ENCODE data around the gene NFKB2. TPM values are rescaled to one million over a fixed set of nuclear protein-coding genes. Genes with fewer than 3 reads are reported as not detected.

Gene NFKB2
- total and polyA plus RNA-seq, 10 donors, result 34.7 to 161 (median 57.1) TPM

DNA sequence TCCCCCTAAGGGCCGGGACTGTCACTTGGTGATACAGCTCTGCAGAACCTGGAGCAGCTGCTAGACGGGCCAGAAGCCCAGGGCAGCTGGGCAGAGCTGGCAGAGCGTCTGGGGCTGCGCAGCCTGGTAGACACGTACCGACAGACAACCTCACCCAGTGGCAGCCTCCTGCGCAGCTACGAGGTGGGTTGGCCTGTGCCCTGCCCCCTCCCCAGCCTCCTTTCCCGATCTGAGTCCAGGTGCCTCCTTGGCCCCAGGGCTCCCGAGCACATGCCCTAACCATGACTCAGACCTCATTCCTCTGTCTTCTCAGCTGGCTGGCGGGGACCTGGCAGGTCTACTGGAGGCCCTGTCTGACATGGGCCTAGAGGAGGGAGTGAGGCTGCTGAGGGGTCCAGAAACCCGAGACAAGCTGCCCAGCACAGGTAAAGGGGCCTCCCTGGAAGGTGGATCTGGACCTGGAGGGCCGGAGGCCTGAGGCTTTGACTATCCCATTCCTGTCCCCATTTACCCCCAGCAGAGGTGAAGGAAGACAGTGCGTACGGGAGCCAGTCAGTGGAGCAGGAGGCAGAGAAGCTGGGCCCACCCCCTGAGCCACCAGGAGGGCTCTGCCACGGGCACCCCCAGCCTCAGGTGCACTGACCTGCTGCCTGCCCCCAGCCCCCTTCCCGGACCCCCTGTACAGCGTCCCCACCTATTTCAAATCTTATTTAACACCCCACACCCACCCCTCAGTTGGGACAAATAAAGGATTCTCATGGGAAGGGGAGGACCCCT lies 6.4 kb downstream of the NFKB2 start:
- peaks cover 0 to 63% (median 52%) of the 10 kb centered on the region in 6 donors for H3K36me3 ChIP-seq
- H3K27me3 ChIP-seq (replicated peaks in 1 of 7), result peaks cover 0 to 2% (median 0%) of the 10 kb centered on the region in 7 donors
- H3K27ac ChIP-seq, result peak overlapping the region in 1 of 8 donors; percentile 14
- TF ChIP-seq POLR2AphosphoS5 (IDR thresholded peaks at IDR 0.05), result peak in 2 of 3 donors; percentile 14 to 53
- TF ChIP-seq, protein P1, sequence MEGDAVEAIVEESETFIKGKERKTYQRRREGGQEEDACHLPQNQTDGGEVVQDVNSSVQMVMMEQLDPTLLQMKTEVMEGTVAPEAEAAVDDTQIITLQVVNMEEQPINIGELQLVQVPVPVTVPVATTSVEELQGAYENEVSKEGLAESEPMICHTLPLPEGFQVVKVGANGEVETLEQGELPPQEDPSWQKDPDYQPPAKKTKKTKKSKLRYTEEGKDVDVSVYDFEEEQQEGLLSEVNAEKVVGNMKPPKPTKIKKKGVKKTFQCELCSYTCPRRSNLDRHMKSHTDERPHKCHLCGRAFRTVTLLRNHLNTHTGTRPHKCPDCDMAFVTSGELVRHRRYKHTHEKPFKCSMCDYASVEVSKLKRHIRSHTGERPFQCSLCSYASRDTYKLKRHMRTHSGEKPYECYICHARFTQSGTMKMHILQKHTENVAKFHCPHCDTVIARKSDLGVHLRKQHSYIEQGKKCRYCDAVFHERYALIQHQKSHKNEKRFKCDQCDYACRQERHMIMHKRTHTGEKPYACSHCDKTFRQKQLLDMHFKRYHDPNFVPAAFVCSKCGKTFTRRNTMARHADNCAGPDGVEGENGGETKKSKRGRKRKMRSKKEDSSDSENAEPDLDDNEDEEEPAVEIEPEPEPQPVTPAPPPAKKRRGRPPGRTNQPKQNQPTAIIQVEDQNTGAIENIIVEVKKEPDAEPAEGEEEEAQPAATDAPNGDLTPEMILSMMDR (IDR thresholded peaks at IDR 0.05 in 8 of 11, conservative IDR thresholded peaks at IDR 0.05 in 3 of 11), result no peak
- intact Hi-C loops (cut with DNase I; ENCODE audit: low total_unique reads), result no loop called here
- 84 to 93% (median 92%) methylated on average over 16 to 18 of the region's 18 CpGs for WGBS, 5 donors
- no peak for DNase-seq
- H3K4me3 ChIP-seq, result no peak overlapping the region
- peaks cover 22 to 59% (median 41%) of the 10 kb centered on the region in 6 donors for H3K4me1 ChIP-seq
- H3K9me3 ChIP-seq, result no peaks in the 10 kb centered on the region

DNA sequence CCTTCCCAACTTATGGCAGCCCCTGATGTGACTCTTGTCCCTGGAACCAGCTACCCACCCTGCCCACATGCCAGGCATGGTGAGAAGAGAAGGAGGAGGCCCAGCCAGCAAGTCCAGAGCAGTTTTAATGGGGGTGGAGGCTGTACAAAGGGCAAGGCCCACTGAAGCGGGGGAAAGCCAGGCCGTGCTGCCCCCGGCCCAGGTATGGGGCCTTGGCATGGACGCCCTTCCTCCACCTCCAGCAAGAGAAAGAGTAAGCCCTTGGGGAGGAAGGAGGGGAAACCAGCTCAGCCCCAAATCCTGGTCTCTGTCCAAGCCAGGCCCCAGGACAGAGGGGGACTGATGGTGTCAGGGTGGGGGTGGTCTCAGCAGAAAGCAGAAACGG lies 7.0 kb downstream of the NFKB2 start:
- Histone ChIP-seq H3K27ac (no peak overlapping the region), H3K36me3 (peaks cover 0 to 57% (median 46%) of the 10 kb centered on the region in 6 donors), H3K4me3 (no peak overlapping the region), H3K9me3 (no peaks in the 10 kb centered on the region), H3K27me3 (replicated peaks in 1 of 7) (peaks cover 0 to 8% (median 0%) of the 10 kb centered on the region in 7 donors), H3K4me1 (peaks cover 17 to 53% (median 35%) of the 10 kb centered on the region in 6 donors)
- intact Hi-C loops (cut with DNase I; ENCODE audit: low total_unique reads), result no loop called here
- 73 to 84% (median 81%) methylated on average over 5 of the region's 5 CpGs for WGBS, 5 donors
- no peak for DNase-seq
- TF ChIP-seq POLR2A (IDR thresholded peaks at IDR 0.05) (no peak), POLR2AphosphoS5 (IDR thresholded peaks at IDR 0.05) (no peak)
- TF ChIP-seq, protein P1 (IDR thresholded peaks at IDR 0.05 in 8 of 11, conservative IDR thresholded peaks at IDR 0.05 in 3 of 11), result no peak

DNA sequence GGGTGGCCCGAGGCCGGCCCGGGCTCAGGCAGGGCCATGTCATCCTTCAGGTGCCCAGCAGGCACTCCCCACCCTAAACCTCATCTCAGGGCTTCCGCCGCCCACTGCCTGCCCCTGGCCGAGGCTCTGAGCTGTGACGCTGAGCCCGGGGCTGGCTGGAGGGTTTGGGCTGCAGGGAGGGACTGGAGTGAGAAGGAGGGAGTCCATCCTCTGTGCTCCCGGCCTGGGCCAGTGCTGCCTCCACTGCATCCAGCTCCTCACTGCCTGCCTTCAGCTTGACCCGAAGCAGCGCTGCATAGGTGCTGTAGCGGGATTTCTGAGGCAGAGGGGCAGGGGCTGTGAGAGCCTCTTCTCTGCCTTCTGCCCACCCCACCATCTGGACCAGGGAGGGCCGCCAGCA lies 7.6 kb downstream of the NFKB2 start:
- TF ChIP-seq, protein P1 (IDR thresholded peaks at IDR 0.05 in 8 of 11, conservative IDR thresholded peaks at IDR 0.05 in 3 of 11), result no peak
- no peak for TF ChIP-seq POLR2A (IDR thresholded peaks at IDR 0.05)
- H3K9me3 ChIP-seq, result no peaks in the 10 kb centered on the region
- H3K4me3 ChIP-seq, result no peak overlapping the region
- 81 to 94% (median 90%) methylated on average over 9 to 13 of the region's 13 CpGs for WGBS, 5 donors
- H3K27me3 ChIP-seq (replicated peaks in 1 of 7), result peaks cover 0 to 14% (median 4%) of the 10 kb centered on the region in 7 donors
- H3K27ac ChIP-seq, result peak overlapping the region in 1 of 8 donors; percentile 9
- H3K4me1 ChIP-seq, result peaks cover 15 to 49% (median 29%) of the 10 kb centered on the region in 6 donors
- no peak for DNase-seq
- H3K36me3 ChIP-seq, result peaks cover 0 to 51% (median 40%) of the 10 kb centered on the region in 6 donors
- intact Hi-C loops (cut with DNase I; ENCODE audit: low total_unique reads), result no loop called here

DNA sequence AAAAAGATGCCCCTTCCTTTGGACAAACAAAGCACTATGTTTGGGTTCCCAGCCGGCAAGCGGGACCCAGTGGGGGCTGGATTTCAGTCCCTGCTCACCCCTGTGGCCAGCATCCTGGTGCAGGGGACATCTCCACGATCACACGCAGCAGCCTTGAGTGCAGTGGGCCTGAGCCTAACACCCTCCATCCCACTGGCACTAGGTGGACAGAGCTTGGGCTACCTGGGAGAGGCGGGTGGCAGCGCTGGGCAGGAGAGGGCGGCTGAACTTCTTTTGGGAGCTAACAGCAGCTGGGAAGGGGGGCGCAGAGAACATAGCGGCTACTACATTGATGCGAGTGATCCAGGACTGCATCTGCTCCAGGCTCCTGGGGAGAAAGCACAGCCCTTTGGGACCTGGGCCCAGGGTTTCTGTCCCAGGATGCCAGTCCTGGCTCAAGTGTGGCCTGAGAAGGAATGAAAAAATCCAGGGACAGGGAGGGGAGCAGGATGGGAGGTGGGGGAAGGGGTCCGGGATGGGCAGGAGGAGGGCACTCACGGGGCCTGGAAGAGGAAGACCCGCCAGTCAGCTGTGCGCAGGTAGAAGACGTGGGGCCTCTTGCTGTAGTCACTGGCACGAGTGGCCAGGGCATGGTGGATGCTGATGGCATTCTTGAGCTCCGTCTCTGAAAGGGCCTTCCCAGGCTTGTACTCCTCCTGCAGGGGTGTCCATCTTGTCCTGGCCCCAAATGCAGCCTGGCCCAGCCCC lies 9.0 kb downstream of the NFKB2 start:
- intact Hi-C loops (cut with DNase I; ENCODE audit: low total_unique reads), result no loop called here
- no peaks in the 10 kb centered on the region for H3K9me3 ChIP-seq
- no peak overlapping the region for H3K27ac ChIP-seq
- no peak for DNase-seq
- peaks cover 0 to 42% (median 34%) of the 10 kb centered on the region in 6 donors for H3K36me3 ChIP-seq
- no peak overlapping the region for H3K4me3 ChIP-seq
- WGBS, 5 donors, result 79 to 90% (median 87%) methylated on average over 17 of the region's 17 CpGs
- TF ChIP-seq POLR2A (IDR thresholded peaks at IDR 0.05) (no peak), POLR2AphosphoS5 (IDR thresholded peaks at IDR 0.05) (peak in 2 of 3 donors; percentile 2 to 42)
- peaks cover 11 to 47% (median 25%) of the 10 kb centered on the region in 6 donors for H3K4me1 ChIP-seq
- peaks cover 3 to 29% (median 15%) of the 10 kb centered on the region in 7 donors for H3K27me3 ChIP-seq (replicated peaks in 1 of 7)

All from spleen (tissue), 11 donors.